ENCODE measurements around the gene CIAPIN1.

Gene CIAPIN1

DNA sequence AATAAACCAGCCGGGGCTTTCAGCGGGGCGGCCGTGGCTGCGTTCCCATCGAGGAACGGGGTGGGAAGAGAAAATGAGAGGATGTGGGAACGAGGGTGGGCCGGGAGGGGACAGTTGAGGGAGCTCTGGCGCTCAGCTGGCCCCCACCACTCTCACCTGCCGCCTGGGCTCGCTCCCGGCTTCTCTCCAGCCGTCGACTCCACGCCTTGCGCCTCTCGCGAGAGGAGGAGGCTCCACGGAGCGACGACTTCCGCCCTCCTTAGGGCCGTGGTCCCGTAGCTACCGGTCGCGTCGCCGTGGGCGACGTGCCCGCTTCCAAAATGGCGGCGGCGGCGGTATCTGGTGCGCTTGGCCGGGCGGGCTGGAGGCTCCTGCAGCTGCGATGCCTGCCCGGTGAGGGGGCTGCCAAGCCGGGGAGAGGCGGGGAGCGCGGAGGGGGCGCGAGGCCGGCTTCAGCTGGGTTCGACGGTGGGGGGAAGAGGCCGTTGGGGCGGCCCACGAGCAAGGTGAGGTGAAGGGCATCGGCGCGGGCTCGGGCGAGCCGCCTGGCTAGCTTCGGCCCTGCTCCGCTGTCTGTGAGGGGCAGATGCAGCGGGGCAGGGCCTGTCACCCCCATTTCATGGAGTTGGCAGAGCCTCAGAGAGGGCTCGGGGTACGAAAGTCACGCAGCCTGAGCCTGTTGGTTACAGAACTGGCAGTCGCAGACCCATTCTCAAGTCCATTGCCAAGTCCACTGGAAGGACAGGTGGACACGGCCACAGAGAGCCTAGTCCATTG, at the start of gene CIAPIN1, which contains the start of gene COQ9:
Gene CIAPIN1, minus strand, starts transcription at position 200 of the 777 bp plus-strand sequence. CDS start 6,457 bp downstream, outside the sequence.
Gene COQ9, plus strand, starts transcription at position 294 of the 777 bp plus-strand sequence. Its CDS starts 27 bp downstream, at position 321.
- TF ChIP-seq, protein P1, sequence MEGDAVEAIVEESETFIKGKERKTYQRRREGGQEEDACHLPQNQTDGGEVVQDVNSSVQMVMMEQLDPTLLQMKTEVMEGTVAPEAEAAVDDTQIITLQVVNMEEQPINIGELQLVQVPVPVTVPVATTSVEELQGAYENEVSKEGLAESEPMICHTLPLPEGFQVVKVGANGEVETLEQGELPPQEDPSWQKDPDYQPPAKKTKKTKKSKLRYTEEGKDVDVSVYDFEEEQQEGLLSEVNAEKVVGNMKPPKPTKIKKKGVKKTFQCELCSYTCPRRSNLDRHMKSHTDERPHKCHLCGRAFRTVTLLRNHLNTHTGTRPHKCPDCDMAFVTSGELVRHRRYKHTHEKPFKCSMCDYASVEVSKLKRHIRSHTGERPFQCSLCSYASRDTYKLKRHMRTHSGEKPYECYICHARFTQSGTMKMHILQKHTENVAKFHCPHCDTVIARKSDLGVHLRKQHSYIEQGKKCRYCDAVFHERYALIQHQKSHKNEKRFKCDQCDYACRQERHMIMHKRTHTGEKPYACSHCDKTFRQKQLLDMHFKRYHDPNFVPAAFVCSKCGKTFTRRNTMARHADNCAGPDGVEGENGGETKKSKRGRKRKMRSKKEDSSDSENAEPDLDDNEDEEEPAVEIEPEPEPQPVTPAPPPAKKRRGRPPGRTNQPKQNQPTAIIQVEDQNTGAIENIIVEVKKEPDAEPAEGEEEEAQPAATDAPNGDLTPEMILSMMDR (IDR thresholded peaks at IDR 0.05): no peak
- peak; percentile 94 for DNase-seq (ENCODE audit: low spot score)
- Histone ChIP-seq H3K27ac (peak within 1 kb of the TSS; percentile 88 to 89), H3K4me3 (peak within 1 kb of the TSS; percentile 93)

DNA sequence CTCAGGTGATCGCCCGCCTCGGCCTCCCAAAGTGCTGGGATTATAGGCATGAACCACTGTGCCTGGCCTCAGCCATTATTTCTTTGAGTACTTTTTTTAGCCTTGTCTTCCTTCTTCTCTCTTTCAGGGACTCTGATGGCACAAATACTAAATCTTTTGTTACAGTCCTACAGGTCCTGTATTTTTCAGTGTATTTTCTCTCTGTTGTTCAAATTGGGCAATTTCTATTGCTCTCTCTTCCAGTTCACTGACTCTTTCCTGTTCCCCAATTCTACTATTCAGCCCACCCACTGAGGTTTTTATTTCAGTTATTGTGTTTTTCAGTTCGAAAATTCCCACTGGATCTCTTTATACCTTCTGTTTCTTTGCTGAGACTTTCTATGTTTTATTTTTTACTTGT, 46.6 kb upstream of the CIAPIN1 start:
- Histone ChIP-seq H3K4me3 (no peak overlapping the region), H3K27ac (no peak overlapping the region)
- TF ChIP-seq, protein P1 (IDR thresholded peaks at IDR 0.05): no peak
- DNase-seq (ENCODE audit: low spot score): no peak

DNA sequence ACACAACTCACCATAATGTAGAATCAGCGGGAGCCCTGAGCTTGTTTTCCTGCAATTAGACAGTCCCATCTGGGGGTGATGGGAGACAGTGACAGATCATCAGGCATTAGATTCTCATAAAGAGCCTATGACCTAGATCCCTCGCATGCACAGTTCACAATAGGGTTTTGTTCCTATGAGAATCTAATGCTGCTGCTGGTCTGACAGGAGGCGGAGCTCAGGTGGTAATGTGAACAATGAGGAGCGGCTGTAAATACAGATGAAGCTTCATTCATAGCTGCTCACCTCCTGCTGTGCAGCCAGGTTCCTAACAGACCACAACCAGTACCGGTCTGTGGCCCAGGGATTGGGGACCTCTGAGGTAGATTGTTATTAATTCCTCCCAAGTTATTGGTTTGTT, 42.0 kb upstream of the CIAPIN1 start:
- no peak for DNase-seq (ENCODE audit: low spot score)
- TF ChIP-seq, protein P1 (IDR thresholded peaks at IDR 0.05): no peak
- H3K4me3 ChIP-seq: no peak overlapping the region
- H3K27ac ChIP-seq: no peak overlapping the region

DNA sequence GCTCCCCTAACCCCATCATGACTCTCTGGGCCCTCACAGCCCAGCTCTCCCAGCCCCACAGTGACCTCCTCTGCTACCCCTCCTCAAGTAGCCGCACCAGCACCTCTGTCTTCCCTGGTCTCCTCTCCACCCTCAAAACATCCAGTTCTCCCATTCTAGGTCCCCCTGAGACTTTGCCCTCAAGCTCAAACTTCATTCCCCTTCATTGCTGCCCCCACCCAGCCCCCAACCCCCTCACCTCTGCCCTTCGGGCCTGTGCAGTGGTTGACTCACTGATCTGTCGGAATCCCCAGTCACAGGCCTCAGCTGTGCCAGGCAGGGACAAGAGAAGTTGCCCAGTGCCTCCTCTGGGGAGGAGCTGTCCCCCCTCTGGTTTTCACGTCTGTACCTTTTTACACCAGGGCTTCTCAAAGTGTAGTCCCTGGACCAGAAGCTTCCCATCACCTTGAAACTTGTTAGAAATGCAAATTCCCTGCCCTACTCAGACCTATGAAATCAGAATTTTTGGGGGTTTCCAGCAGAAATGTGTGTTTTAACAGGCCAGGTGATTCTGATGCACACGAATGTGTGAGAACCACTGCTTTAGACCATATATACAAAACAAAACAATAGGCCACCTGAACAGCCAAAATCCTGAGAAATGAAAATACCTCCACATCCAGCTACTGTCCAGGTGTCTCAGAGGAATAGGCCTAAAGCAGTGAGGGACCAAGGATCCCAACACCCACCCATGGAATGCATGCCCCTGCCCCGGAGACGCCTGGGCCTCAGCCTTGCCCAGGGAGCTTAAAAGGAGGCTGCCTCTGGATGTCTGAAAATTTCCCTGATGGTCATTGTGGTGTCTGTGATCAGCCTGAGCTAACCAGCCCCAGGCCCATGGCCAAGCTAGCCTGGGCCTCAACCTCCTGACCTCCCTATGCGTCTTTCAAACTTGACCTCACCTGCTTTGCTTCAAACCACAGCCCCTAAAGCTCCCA, 40.0 kb upstream of the CIAPIN1 start:
- TF ChIP-seq, protein P1 (IDR thresholded peaks at IDR 0.05): no peak
- peak overlapping the region; percentile 93 for H3K4me3 ChIP-seq
- H3K27ac ChIP-seq: peak overlapping the region; percentile 82 to 92
- no peak for DNase-seq (ENCODE audit: low spot score)

DNA sequence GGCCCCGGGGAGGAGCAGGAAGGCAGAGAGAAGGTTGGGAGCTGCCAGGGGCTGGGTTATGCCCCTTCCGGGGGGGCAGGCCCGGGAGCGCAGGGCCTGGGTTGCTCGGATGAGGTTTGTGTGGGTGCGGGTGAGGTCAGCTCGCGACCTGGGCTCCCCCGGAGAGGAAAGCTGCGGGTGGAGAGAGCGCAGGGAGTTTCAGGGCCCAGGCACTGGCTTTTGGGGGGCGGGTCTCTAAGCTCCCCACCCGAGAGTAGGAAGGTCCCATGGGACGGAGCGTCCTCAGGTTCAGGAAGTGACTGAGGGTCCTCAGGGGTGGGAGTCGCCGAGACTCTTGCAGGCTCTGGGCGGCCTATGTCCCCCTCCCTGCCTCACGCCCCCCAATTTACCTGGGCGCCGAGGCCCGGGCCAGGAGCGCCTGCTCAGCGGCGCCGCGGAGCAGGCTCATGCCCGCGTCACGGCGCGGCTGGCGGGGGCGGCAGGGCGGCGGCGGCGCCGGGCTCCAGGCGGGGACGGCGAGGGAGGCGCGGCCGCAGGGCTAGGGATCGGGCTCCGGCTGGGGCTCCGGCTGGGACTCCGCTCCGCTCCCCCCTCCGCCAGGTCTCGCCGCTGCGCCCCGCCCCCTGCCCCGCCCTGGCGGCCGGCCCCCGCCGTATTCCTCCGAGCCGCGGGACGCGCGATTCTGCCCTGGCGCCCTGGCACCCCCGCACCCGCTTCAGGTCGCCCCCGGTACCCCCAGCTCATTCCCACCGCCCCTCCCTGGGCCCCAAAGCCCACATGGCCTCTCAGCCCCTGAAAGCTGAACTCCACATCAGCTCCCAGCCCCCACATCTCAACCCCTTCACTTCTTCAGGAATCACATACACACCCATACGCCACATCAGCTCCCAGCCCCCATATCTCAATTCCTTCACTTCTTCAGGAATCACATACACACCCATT, 39.0 kb upstream of the CIAPIN1 start, which contains the start of gene DOK4:
Gene DOK4, minus strand, starts transcription at position 578 of the 942 bp plus-strand sequence. CDS start 6,986 bp downstream, outside the sequence.
- peak; percentile 90 for DNase-seq (ENCODE audit: low spot score)
- Histone ChIP-seq H3K4me3 (peak within 1 kb of the TSS; percentile 93), H3K27ac (peak within 1 kb of the TSS; percentile 82 to 92)
- TF ChIP-seq, protein P1 (IDR thresholded peaks at IDR 0.05): no peak
